Endothelial cell (in vitro differentiated cells): Measurements from ENCODE around the gene GNG5. TPM values are rescaled to one million over a fixed set of nuclear protein-coding genes. Genes with fewer than 3 reads are reported as not detected.

Experiments used
- DNase-seq: peaks from one replicate; pipeline ENCODE4 v3.0.0; 2021; ENCODE audit warnings: low spot score
- H3K27ac Mint-ChIP-seq: one replicate; pipeline ENCODE4 v1.8.0; 2021; ENCODE audit warnings: mixed read lengths, inconsistent platforms; ENCODE audit not compliant: unreplicated experiment
- H3K27me3 Mint-ChIP-seq: one replicate; pipeline ENCODE4 v1.8.0; 2021; ENCODE audit warnings: mild to moderate bottlenecking, moderate library complexity, mixed read lengths, inconsistent platforms; ENCODE audit not compliant: unreplicated experiment
- H3K36me3 Mint-ChIP-seq: one replicate; pipeline ENCODE4 v1.8.0; 2021; ENCODE audit warnings: mild to moderate bottlenecking, low read depth, mixed read lengths, inconsistent platforms; ENCODE audit not compliant: unreplicated experiment
- H3K4me1 Mint-ChIP-seq: one replicate; pipeline ENCODE4 v1.8.0; 2021; ENCODE audit warnings: mild to moderate bottlenecking, mixed read lengths, inconsistent platforms; ENCODE audit not compliant: unreplicated experiment
- H3K4me3 Mint-ChIP-seq: one replicate; pipeline ENCODE4 v1.8.0; 2021; ENCODE audit warnings: mild to moderate bottlenecking, mixed read lengths, inconsistent platforms; ENCODE audit not compliant: unreplicated experiment
- H3K9me3 Mint-ChIP-seq: one replicate; pipeline ENCODE4 v1.8.0; 2021; ENCODE audit warnings: mixed read lengths, inconsistent platforms; ENCODE audit not compliant: unreplicated experiment
- total RNA-seq: library from RNA; stranded (reverse); fragmentation: NEBNext Ultra II Directional; extraction: Animal tissue kit (Norgen Biotek cat#: 25700); gene quantifications from one replicate; pipeline ENCODE4 v1.2.1, GENCODE V29; 2021; ENCODE audit not compliant: unreplicated experiment
- TF ChIP-seq, protein P1 (sequence below): fragments of 200-600 bp; sonication (generic); IDR thresholded peaks from one replicate; pipeline ENCODE4 v1.5.0; 2021; ENCODE audit warnings: antibody characterized with exemption; ENCODE audit not compliant: unreplicated experiment

The GNG5 gene
- total RNA-seq, 1 donor from 2014 or later = 144 TPM

DNA sequence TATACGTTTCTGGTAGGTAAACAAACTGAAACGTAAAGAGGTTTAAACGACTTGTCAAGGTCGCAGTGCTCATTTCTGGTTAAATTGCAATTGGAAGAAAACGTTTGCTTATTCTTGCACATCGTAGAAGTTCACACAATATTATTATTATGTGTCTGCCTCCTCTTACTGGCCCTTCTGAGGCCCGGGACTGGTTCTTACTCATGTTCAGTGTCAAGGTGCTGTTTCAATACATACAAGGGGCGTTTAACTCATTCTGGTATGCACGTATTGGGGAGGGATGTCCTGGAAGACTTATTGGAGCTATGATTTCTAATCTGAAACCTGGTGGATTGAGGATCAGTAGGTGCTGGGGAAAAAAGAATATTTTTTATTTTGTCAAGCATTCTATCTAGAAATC, 26.4 kb downstream of the GNG5 start:
- peaks cover 7% of the 10 kb centered on the region for H3K4me1 Mint-ChIP-seq
- peaks cover 5% of the 10 kb centered on the region for H3K27me3 Mint-ChIP-seq
- H3K27ac Mint-ChIP-seq = peak overlapping the region; percentile 99
- H3K4me3 Mint-ChIP-seq = peak overlapping the region; percentile 99
- no peaks in the 10 kb centered on the region for H3K9me3 Mint-ChIP-seq
- peaks cover 6% of the 10 kb centered on the region for H3K36me3 Mint-ChIP-seq
- DNase-seq = no peak
- TF ChIP-seq, protein P1, sequence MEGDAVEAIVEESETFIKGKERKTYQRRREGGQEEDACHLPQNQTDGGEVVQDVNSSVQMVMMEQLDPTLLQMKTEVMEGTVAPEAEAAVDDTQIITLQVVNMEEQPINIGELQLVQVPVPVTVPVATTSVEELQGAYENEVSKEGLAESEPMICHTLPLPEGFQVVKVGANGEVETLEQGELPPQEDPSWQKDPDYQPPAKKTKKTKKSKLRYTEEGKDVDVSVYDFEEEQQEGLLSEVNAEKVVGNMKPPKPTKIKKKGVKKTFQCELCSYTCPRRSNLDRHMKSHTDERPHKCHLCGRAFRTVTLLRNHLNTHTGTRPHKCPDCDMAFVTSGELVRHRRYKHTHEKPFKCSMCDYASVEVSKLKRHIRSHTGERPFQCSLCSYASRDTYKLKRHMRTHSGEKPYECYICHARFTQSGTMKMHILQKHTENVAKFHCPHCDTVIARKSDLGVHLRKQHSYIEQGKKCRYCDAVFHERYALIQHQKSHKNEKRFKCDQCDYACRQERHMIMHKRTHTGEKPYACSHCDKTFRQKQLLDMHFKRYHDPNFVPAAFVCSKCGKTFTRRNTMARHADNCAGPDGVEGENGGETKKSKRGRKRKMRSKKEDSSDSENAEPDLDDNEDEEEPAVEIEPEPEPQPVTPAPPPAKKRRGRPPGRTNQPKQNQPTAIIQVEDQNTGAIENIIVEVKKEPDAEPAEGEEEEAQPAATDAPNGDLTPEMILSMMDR = no peak

DNA sequence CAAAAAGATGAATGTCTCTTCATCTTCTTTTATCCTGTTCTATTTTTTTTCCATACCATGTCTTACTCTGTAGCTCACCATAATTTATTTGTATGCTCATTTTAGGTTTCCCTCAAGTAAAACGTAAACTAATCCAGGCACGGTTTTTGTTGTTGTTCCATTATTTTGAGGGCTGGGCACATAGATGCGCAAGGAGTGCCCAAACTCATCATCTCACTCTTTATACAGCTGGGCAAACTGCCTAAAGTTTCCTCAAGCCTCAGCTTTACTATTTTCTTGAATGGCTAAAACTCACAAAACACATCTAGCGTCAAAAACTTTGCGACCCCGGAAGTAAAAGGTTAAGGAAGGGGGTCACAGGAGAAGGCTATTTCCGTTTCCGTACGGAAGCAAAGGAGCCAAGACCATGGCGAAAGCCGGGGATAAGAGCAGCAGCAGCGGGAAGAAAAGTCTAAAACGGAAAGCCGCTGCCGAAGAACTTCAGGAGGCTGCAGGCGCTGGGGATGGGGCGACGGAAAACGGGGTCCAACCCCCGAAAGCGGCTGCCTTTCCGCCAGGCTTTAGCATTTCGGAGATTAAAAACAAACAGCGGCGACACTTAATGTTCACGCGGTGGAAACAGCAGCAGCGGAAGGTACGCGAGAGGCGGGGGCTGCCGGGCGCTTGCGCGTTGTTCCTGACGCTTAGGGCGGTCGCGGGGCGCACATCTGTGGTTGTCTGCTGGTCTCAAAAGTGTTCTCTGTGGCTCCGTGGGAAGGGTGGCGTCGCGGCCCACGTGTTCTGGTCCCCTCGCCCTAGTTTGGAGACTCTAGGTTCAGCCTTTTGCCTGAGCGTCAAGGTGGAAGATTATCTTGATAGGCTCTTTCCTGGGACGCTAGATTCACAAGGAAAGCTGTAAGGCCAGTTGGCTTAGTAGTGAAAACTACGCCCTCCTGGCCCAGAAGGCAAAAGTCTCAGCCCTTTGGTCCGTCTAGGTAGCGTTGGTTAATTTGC, 27.2 kb downstream of the GNG5 start, which contains the start of gene RPF1:
RPF1 (plus strand) TSS at position 391 of the 993 bp plus-strand sequence; CDS start at position 407, 16 bp downstream.
- Mint-ChIP-seq H3K4me1 (peaks cover 7% of the 10 kb centered on the region), H3K36me3 (peaks cover 6% of the 10 kb centered on the region), H3K4me3 (peak within 1 kb of the TSS; percentile 99), H3K27me3 (peaks cover 5% of the 10 kb centered on the region), H3K27ac (peak within 1 kb of the TSS; percentile 99), H3K9me3 (no peaks in the 10 kb centered on the region)
- TF ChIP-seq, protein P1 = no peak
- DNase-seq = peak; percentile 65

DNA sequence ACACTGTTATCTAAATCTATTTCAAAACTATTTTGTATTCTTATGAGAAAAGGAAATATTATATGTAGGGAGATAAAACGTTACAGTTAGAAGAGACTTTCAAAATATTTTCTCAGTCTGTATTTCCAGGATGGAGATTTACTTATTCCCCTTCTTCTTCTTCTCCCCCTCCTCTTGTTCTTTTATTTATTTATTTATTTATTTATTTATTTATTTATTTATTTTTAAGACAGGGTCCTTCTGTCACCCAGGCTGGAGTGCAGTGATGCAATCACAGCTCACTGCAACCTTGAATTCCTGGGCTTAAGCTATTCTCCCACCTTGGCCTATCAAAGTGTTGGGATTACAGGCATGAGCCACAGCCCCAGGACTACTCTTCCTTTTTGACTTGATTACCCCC, 30.2 kb downstream of the GNG5 start:
- TF ChIP-seq, protein P1 = no peak
- Mint-ChIP-seq H3K36me3 (peaks cover 6% of the 10 kb centered on the region), H3K4me3 (no peak overlapping the region), H3K9me3 (no peaks in the 10 kb centered on the region), H3K4me1 (peaks cover 5% of the 10 kb centered on the region), H3K27me3 (peaks cover 5% of the 10 kb centered on the region), H3K27ac (no peak overlapping the region)
- DNase-seq = no peak

- no peaks in the 10 kb centered on the region for H3K36me3 Mint-ChIP-seq
- H3K4me3 Mint-ChIP-seq = no peak overlapping the region
- TF ChIP-seq, protein P1 = no peak
- no peaks in the 10 kb centered on the region for H3K4me1 Mint-ChIP-seq
- no peaks in the 10 kb centered on the region for H3K27me3 Mint-ChIP-seq
- H3K27ac Mint-ChIP-seq = no peak overlapping the region
- no peak for DNase-seq
- no peaks in the 10 kb centered on the region for H3K9me3 Mint-ChIP-seq
Measured at GRCh38 chr1:84467298-84467697, 39.1 kb downstream of the GNG5 start.

- Mint-ChIP-seq H3K27ac (no peak overlapping the region), H3K9me3 (no peaks in the 10 kb centered on the region), H3K4me3 (no peak overlapping the region), H3K4me1 (no peaks in the 10 kb centered on the region), H3K36me3 (no peaks in the 10 kb centered on the region), H3K27me3 (no peaks in the 10 kb centered on the region)
- DNase-seq = no peak
- TF ChIP-seq, protein P1 = no peak
Measured at GRCh38 chr1:84462118-84462517, 44.3 kb downstream of the GNG5 start.
